Central memory CD8-positive, alpha-beta T cell (primary cell): ENCODE measurements around the gene MICAL2.
A peak's percentile ranks its signal among the peaks of the same experiment; 100 is the strongest.
"Not testable (repeated sequence)": the region's sequence is repeated elsewhere in the genome, so short reads cannot be mapped to it uniquely, and the experiment has no call there.

ENCODE experiments used
- ATAC-seq: fragments of 150-1000 bp; cut with Tn5 transposase; replicated peaks from 2 replicates; pipeline ENCODE4 v1.10.0; 2022; ENCODE audit warnings: mild to moderate bottlenecking, moderate FRiP score, moderate number of reproducible peaks; ENCODE audit not compliant: poor library complexity, severe bottlenecking; ENCODE audit errors: extremely low read depth
- DNase-seq, 2 donors: peaks; one replicate each; pipeline ENCODE4 v3.0.0; 2021; ENCODE audit warnings: low spot score in 2 of 2
- H3K27ac Mint-ChIP-seq: one replicate; pipeline ENCODE4 v1.8.0; 2022; ENCODE audit warnings: low read depth, mild to moderate bottlenecking, moderate library complexity, mixed read lengths
- H3K27me3 Mint-ChIP-seq: one replicate; pipeline ENCODE4 v1.8.0; 2022; ENCODE audit warnings: mixed read lengths
- H3K36me3 Mint-ChIP-seq: one replicate; pipeline ENCODE4 v1.8.0; 2022; ENCODE audit warnings: mild to moderate bottlenecking, moderate library complexity, mixed read lengths; ENCODE audit not compliant: insufficient read depth
- H3K4me1 Mint-ChIP-seq: one replicate; pipeline ENCODE4 v1.8.0; 2022; ENCODE audit warnings: mixed read lengths
- H3K4me3 Mint-ChIP-seq: one replicate; pipeline ENCODE4 v1.8.0; 2022; ENCODE audit warnings: mild to moderate bottlenecking, moderate library complexity, mixed read lengths
- H3K9me3 Mint-ChIP-seq: one replicate; pipeline ENCODE4 v1.8.0; 2022; ENCODE audit warnings: mixed read lengths

The MICAL2 gene

GRCh38 chr11:12142176-12142575 lies 31.8 kb downstream of the MICAL2 start:
- H3K4me3 Mint-ChIP-seq: no peak overlapping the region
- no peaks in the 10 kb centered on the region for H3K36me3 Mint-ChIP-seq
- no peaks in the 10 kb centered on the region for H3K9me3 Mint-ChIP-seq
- peaks cover 44% of the 10 kb centered on the region for H3K4me1 Mint-ChIP-seq
- DNase-seq (no peak), ATAC-seq (no peak)
- no peaks in the 10 kb centered on the region for H3K27me3 Mint-ChIP-seq
- peak overlapping the region; percentile 18 for H3K27ac Mint-ChIP-seq

GRCh38 chr11:12142909-12143308 lies 32.5 kb downstream of the MICAL2 start:
- Mint-ChIP-seq H3K27me3 (no peaks in the 10 kb centered on the region), H3K4me1 (peaks cover 44% of the 10 kb centered on the region), H3K9me3 (no peaks in the 10 kb centered on the region), H3K4me3 (no peak overlapping the region), H3K36me3 (no peaks in the 10 kb centered on the region), H3K27ac (peak overlapping the region; percentile 27)
- ATAC-seq (no peak), DNase-seq (no peak)

GRCh38 chr11:12143461-12144258 lies 33.3 kb downstream of the MICAL2 start:
- H3K27ac Mint-ChIP-seq: peak overlapping the region; percentile 30
- no peaks in the 10 kb centered on the region for H3K27me3 Mint-ChIP-seq
- no peak for DNase-seq
- H3K36me3 Mint-ChIP-seq: no peaks in the 10 kb centered on the region
- H3K4me1 Mint-ChIP-seq: peaks cover 47% of the 10 kb centered on the region
- no peaks in the 10 kb centered on the region for H3K9me3 Mint-ChIP-seq
- no peak overlapping the region for H3K4me3 Mint-ChIP-seq
- ATAC-seq: no peak

DNA sequence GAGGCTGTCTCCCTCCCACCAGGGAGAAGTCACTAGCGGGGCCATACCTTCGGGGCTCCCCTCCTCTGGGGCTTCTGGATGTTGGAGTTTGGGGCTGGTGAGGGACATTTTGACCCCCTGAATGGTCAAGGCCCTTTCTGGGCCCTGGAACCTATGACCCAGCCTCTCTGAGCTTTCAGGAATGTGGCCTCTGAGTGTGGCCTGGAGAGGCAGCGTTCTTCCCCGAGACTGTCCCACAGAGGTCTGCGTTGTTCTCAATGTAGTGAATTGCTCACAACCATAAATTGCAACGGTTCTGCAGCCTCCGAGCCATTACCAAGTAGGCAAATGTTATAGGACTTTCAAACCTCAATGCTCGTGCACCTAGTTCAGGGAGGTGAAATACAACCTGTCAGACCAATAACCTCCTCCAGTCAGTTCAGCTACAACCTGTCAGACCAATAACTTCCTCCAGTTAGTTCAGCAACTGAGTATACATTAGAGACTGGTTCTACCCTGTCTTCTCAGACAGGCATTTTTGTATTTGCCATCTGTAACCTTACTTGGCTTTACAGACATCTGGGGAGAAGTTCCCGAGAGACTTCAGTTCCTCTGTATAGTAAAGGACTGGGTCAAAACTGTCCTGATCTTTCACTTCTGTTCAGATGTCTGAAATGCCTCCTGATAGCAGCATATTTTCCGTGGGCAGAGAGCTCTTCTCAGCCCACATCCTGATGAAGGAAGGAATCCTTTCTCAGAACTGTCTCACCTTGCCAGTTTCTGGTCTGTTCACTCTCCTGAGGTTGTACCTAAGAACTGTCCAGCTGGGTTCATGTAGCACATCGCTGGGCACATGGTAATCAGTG lies 34.2 kb downstream of the MICAL2 start:
- no peak overlapping the region for H3K27ac Mint-ChIP-seq
- ATAC-seq: no peak
- no peak overlapping the region for H3K4me3 Mint-ChIP-seq

DNA sequence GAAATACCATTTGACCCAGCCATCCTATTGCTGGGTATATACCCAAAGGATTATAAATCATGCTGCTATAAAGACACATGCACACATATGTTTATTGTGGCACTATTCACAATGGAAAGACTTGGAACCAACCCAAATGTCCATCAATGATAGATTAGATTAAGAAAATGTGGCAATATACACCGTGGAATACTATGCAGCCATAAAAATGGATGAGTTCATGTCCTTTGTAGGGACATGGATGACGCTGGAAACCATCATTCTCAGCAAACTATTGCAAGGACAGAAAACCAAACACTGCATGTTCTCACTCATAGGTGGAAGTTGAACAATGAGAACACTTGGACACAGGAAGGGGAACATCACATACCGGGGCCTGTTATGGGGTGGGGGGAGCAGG lies 36.3 kb downstream of the MICAL2 start:
- not testable (repeated sequence) for H3K27me3 Mint-ChIP-seq, DNase-seq, H3K36me3 Mint-ChIP-seq, H3K9me3 Mint-ChIP-seq, ATAC-seq, H3K27ac Mint-ChIP-seq, H3K4me3 Mint-ChIP-seq
- H3K4me1 Mint-ChIP-seq: peaks cover 55% of the 10 kb centered on the region

More for the DNA sequence above, 34.2 kb downstream of the MICAL2 start:
- H3K4me1 Mint-ChIP-seq: peaks cover 56% of the 10 kb centered on the region
- H3K27me3 Mint-ChIP-seq: no peaks in the 10 kb centered on the region
- no peak for DNase-seq
- H3K36me3 Mint-ChIP-seq: no peaks in the 10 kb centered on the region
- no peaks in the 10 kb centered on the region for H3K9me3 Mint-ChIP-seq

- H3K9me3 Mint-ChIP-seq: no peaks in the 10 kb centered on the region
- ATAC-seq (no peak), DNase-seq (no peak)
- no peak overlapping the region for H3K4me3 Mint-ChIP-seq
- H3K27me3 Mint-ChIP-seq: no peaks in the 10 kb centered on the region
- H3K4me1 Mint-ChIP-seq: peaks cover 52% of the 10 kb centered on the region
- no peaks in the 10 kb centered on the region for H3K36me3 Mint-ChIP-seq
- H3K27ac Mint-ChIP-seq: peak overlapping the region; percentile 49
Measured at GRCh38 chr11:12147827-12148226, 37.4 kb downstream of the MICAL2 start.

GRCh38 chr11:12148466-12148865 lies 38.1 kb downstream of the MICAL2 start:
- ATAC-seq: no peak
- Mint-ChIP-seq H3K27me3 (no peaks in the 10 kb centered on the region), H3K27ac (peak overlapping the region; percentile 49), H3K4me1 (peaks cover 47% of the 10 kb centered on the region), H3K36me3 (no peaks in the 10 kb centered on the region), H3K4me3 (no peak overlapping the region), H3K9me3 (no peaks in the 10 kb centered on the region)
- DNase-seq: no peak

- DNase-seq: no peak
- Mint-ChIP-seq H3K9me3 (no peaks in the 10 kb centered on the region), H3K36me3 (peaks cover 3% of the 10 kb centered on the region), H3K4me1 (peaks cover 47% of the 10 kb centered on the region), H3K27me3 (no peaks in the 10 kb centered on the region), H3K4me3 (no peak overlapping the region), H3K27ac (peak overlapping the region; percentile 7)
- no peak for ATAC-seq
Measured at GRCh38 chr11:12148882-12149281, 38.5 kb downstream of the MICAL2 start.

- Mint-ChIP-seq H3K4me3 (no peak overlapping the region), H3K9me3 (no peaks in the 10 kb centered on the region), H3K4me1 (peaks cover 40% of the 10 kb centered on the region), H3K36me3 (peaks cover 3% of the 10 kb centered on the region), H3K27me3 (no peaks in the 10 kb centered on the region), H3K27ac (peak overlapping the region; percentile 7)
- DNase-seq (no peak), ATAC-seq (no peak)
Measured at GRCh38 chr11:12149672-12150225, 39.4 kb downstream of the MICAL2 start.

- Mint-ChIP-seq H3K27ac (no peak overlapping the region), H3K9me3 (no peaks in the 10 kb centered on the region), H3K27me3 (no peaks in the 10 kb centered on the region), H3K4me1 (peaks cover 48% of the 10 kb centered on the region), H3K36me3 (peaks cover 3% of the 10 kb centered on the region), H3K4me3 (no peak overlapping the region)
- no peak for DNase-seq
- ATAC-seq: no peak
Measured at GRCh38 chr11:12150831-12151382, 40.5 kb downstream of the MICAL2 start.

- Mint-ChIP-seq H3K4me3 (no peak overlapping the region), H3K36me3 (peaks cover 3% of the 10 kb centered on the region), H3K27ac (peak overlapping the region; percentile 16), H3K9me3 (no peaks in the 10 kb centered on the region), H3K4me1 (peaks cover 62% of the 10 kb centered on the region), H3K27me3 (no peaks in the 10 kb centered on the region)
- DNase-seq (no peak), ATAC-seq (peak; percentile 19)
Measured at GRCh38 chr11:12152321-12152720, 41.9 kb downstream of the MICAL2 start.

DNA sequence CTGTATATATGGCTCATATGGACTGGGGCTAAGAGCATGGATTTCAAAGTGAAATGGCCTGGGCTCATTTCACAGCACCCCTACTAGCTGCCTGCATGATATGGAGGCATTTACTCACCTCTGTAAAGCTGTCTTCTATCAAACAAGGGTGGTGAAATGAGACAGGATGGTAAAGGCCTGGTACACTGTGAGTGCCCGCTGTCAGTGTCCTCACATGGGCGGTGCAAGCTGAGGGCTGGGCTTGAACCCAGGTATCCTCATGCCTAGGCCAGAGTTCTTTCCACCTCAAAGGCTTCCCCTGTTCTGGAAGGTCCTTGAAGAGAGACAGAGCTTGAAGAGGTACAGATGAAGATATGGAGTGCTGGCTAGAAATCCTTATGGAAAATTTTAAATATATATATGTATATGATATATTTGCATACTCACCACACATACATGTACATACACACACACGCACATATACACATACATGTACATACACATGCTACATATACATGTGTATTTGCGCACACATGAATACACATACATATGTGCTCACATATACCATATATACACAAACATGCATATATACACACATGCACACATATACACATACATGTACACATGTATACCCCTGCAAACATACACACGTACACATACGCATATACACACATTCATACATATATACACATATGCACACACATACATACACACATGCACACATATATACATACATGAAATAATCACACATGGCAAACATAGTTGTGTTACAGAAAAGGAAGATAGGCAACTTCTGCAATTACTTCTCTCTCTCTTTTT lies 44.7 kb downstream of the MICAL2 start:
- Mint-ChIP-seq H3K27me3 (no peaks in the 10 kb centered on the region), H3K4me1 (peaks cover 48% of the 10 kb centered on the region), H3K9me3 (no peaks in the 10 kb centered on the region), H3K36me3 (peaks cover 3% of the 10 kb centered on the region), H3K27ac (peak overlapping the region; percentile 70), H3K4me3 (no peak overlapping the region)
- ATAC-seq: no peak
- no peak for DNase-seq
